GM12873 (cell line): ENCODE measurements around the gene FOXK1.

Experiments
- CTCF ChIP-seq: IDR thresholded peaks from 2 replicates; pipeline ENCODE4 v1.5.1; 2012; ENCODE audit warnings: low read depth, mild to moderate bottlenecking, moderate library complexity, low read length, control low read depth; ENCODE audit not compliant: insufficient read depth; ENCODE audit errors: missing control alignments

Gene FOXK1

GRCh38 chr7:4815609-4816418, 133.7 kb downstream of the FOXK1 start:
- peak; percentile 33 for TF ChIP-seq CTCF

- TF ChIP-seq CTCF = no peak
These were observed 134.5 kb downstream of the FOXK1 start for GRCh38 chr7:4816419-4817080.

DNA sequence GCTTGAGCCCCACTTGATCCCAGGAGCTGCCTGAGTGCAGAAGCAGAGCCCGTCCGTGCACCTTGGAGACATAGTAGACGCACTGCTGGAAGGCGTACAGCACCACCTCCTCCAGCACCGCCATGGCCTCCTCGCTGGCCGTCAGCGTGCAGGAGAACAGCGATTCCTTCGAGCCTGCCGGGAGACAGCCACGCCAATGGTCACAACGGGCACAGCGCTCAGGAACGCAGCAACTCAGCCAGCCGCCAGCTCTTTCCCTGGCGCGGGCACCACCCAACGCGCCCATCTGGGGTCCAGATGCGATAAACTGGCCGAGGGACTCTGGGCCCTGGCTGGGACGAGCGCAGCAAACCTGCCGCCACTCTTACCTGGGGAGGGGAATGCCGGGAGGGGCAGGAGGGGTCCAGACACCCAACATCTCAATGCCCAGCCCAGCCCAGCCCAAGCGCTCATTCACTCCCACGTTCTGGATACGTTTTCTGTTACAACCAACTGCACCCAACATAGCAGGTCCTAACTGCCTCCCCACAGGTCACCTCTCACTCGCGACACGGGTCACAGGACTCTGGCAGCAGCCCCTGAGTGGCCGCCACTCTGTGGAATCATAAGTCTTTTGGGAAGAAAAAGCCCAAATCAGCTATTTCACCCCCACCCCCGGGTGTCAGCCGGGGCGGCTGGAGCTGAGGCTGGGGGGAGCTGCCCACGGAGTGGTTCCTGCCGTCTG, 135.2 kb downstream of the FOXK1 start:
- no peak for TF ChIP-seq CTCF

- no peak for TF ChIP-seq CTCF
These were observed 136.1 kb downstream of the FOXK1 start for GRCh38 chr7:4818000-4818794.

DNA sequence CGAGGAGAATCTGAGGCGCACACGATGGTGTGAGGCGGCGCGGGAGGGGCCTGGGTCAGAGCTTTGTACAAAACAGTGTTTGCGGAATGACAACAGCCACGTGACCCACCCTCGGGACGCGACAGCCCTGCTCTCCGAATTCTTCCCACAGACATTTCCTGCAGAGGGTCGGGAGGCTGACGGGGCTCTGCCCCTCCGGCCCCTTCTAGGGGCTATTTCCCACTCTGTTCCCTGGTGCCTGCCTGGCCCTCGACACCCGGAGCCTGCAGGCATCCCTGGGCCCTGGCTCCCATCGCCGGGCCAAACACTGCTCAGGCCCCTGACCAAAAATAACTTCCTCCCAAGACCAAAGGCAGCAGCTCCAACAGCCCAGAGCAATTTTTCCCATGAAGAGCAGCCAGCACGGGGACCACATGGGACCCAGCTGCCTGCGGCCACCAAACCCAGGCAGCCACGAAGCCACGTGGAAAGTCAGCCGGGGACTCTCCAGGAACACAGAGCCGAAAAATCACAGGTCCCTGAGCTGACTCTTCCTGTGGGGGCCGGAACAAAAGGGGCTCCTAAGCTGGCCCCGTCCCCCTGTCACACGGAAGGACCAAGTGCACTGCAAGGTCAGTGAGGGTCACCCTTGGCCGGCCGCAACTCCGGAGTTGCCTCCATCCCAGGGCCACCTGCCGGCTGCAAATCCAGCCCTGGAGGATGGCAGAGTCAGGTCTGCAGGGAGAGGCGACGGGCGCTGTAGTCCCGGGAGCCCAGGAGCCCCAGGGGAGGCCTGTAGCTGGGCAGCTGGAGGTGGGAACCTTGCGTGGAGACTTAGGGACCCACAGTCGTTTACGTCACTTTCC, 137.7 kb downstream of the FOXK1 start:
- TF ChIP-seq CTCF = no peak

DNA sequence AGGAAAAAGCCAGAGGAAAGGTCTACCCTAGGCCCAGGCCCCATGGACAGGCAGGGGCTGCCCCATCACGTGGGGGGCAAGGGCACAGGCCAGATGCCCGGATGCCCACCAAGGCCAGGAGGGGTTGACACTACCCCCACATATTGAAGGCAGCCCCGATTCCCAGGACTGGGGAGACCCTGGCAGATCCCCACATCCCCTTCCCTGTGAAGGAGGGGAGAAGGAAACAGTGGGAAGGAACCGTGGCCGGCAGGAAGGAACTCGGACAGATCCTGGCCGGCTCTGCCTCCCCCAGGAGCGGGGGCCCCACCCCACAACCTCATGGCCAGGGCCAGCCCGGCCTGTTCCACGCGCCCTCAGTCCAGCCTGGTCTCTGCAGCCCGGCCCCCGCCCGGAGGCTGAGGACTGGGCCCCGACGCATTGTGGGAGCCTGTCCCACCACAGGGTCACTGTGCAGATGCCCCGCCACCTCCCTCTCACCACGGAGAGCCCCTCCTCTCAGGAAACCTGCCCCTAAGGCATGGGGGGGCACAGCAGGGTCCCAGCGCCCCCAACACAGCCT, 138.4 kb downstream of the FOXK1 start:
- no peak for TF ChIP-seq CTCF
